Natural killer cell (primary cell): ENCODE results near the gene OSBP. TPM values are rescaled to one million over a fixed set of nuclear protein-coding genes. Genes with fewer than 3 reads are reported as not detected.
A peak's percentile ranks its signal among the peaks of the same experiment; 100 is the strongest.

Experiments
- ATAC-seq, 3 donors: fragments of 150-1000 bp in 2 of 3; fragments of 200-7000 bp in 1 of 3; cut with Tn5 transposase; 1 replicate in 1 of 3; 2 replicates in 2 of 3; pipeline ENCODE4 v1.10.0; 2021; ENCODE audit warnings: mild to moderate bottlenecking in 2 of 3, moderate library complexity in 2 of 3
- DNase-seq, 2 donors: peaks; one replicate each; pipeline versions ENCODE4 v3.0.0 to v3.0.0-alpha.2; 2013 to 2021; ENCODE audit warnings: mixed read lengths in 1 of 2
- H3K27ac ChIP-seq: one replicate; pipeline ENCODE4 v1.5.1; 2013; ENCODE audit warnings: mild to moderate bottlenecking, low read length
- H3K27me3 ChIP-seq: one replicate; pipeline ENCODE4 v1.6.1; 2013; ENCODE audit warnings: low read length; ENCODE audit not compliant: control insufficient read depth, insufficient read depth
- H3K36me3 ChIP-seq: one replicate; pipeline ENCODE4 v1.6.1; 2013; ENCODE audit warnings: low read length; ENCODE audit not compliant: control insufficient read depth, insufficient read depth
- H3K4me1 ChIP-seq: one replicate; pipeline ENCODE4 v1.6.1; 2013; ENCODE audit warnings: low read length; ENCODE audit not compliant: control insufficient read depth, insufficient read depth
- H3K4me3 ChIP-seq: one replicate; pipeline ENCODE4 v1.5.1; 2013; ENCODE audit warnings: low read length
- H3K9me3 ChIP-seq: one replicate; pipeline ENCODE4 v1.6.1; 2013; ENCODE audit warnings: low read length; ENCODE audit not compliant: control insufficient read depth, insufficient read depth
- H3K27ac Mint-ChIP-seq, 2 donors: one replicate each; pipeline ENCODE4 v1.8.0; 2022; ENCODE audit warnings: mild to moderate bottlenecking in 2 of 2, mixed read lengths in 2 of 2, moderate library complexity in 1 of 2
- H3K27me3 Mint-ChIP-seq, 2 donors: one replicate each; pipeline ENCODE4 v1.8.0; 2022; ENCODE audit warnings: low read depth in 2 of 2, mixed read lengths in 2 of 2
- H3K36me3 Mint-ChIP-seq: one replicate; pipeline ENCODE4 v1.8.0; 2022; ENCODE audit warnings: mixed read lengths
- H3K4me1 Mint-ChIP-seq, 2 donors: one replicate each; pipeline ENCODE4 v1.8.0; 2022; ENCODE audit warnings: mixed read lengths in 2 of 2
- H3K4me3 Mint-ChIP-seq: one replicate; pipeline ENCODE4 v1.8.0; 2022; ENCODE audit warnings: mild to moderate bottlenecking, moderate library complexity, mixed read lengths
- H3K9me3 Mint-ChIP-seq, 2 donors: one replicate each; pipeline ENCODE4 v1.8.0; 2022; ENCODE audit warnings: mixed read lengths in 2 of 2
- WGBS: methylation state at CpG from one replicate; pipeline ENCODE4 v1.1.7; 2013; ENCODE audit warnings: missing lambda C conversion rate; ENCODE audit not compliant: insufficient coverage; 5-methylcytosine and 5-hydroxymethylcytosine counted together
- intact Hi-C: fragments of 100-400 bp; cut with micrococcal nuclease; formaldehyde crosslinking; loops from one replicate; pipeline ENCODE4 v1.14.2; 2022
- total RNA-seq, 4 donors: library from RNA; stranded (reverse); fragments of 120-200 nt in 1 of 4; gene quantifications; one replicate each; pipeline versions ENCODE4 v1.2.3 to v1.2.4, GENCODE V29; 2013 to 2022
- TF ChIP-seq, protein P1 (sequence below): fragments of 200-600 bp; IDR thresholded peaks from one replicate; pipeline ENCODE4 v1.8.0; 2022; ENCODE audit warnings: antibody characterized with exemption

The OSBP gene
- total RNA-seq, 3 donors from 2014 or later (not counting 1 experiment from before 2014, with no cell fraction given) = 40.5 to 58.5 (median 51.3) TPM

DNA sequence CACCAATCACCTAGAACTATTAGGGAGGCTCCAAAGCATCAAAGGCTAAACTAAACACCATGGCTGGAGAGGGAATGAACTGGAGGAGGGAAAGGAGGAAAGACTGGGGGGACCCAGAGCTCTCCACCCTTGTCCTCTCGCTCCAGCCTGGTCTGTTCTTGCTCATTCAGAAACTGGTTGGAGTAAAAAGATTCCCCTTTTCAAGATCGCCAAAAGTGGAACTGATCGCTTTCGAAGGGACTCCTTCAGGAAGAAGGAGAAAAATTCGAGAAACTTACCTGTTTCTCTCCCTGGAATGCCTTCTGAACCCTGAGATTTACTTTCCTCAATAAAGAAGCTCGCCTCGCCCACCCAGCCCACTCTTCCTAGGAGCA lies 57.3 kb downstream of the OSBP start:
- H3K4me3 ChIP-seq = no peak overlapping the region
- H3K9me3 ChIP-seq = no peaks in the 10 kb centered on the region
- no peaks in the 10 kb centered on the region for H3K9me3 Mint-ChIP-seq
- no peaks in the 10 kb centered on the region for H3K36me3 ChIP-seq
- DNase-seq (no peak), ATAC-seq (no peak)
- no peak overlapping the region for H3K27ac Mint-ChIP-seq
- no peak overlapping the region for H3K27ac ChIP-seq
- intact Hi-C loops = loop anchor here (10.0 kb wide), 1 partner anchor 247 kb away; no protein-coding TSS in a partner anchor
- H3K27me3 ChIP-seq = no peaks in the 10 kb centered on the region
- H3K4me1 Mint-ChIP-seq = peaks cover 45 to 51% of the 10 kb centered on the region in 2 donors
- no peaks in the 10 kb centered on the region for H3K36me3 Mint-ChIP-seq
- H3K4me3 Mint-ChIP-seq = peak overlapping the region; percentile 85
- H3K4me1 ChIP-seq = peaks cover 42% of the 10 kb centered on the region
- TF ChIP-seq, protein P1, sequence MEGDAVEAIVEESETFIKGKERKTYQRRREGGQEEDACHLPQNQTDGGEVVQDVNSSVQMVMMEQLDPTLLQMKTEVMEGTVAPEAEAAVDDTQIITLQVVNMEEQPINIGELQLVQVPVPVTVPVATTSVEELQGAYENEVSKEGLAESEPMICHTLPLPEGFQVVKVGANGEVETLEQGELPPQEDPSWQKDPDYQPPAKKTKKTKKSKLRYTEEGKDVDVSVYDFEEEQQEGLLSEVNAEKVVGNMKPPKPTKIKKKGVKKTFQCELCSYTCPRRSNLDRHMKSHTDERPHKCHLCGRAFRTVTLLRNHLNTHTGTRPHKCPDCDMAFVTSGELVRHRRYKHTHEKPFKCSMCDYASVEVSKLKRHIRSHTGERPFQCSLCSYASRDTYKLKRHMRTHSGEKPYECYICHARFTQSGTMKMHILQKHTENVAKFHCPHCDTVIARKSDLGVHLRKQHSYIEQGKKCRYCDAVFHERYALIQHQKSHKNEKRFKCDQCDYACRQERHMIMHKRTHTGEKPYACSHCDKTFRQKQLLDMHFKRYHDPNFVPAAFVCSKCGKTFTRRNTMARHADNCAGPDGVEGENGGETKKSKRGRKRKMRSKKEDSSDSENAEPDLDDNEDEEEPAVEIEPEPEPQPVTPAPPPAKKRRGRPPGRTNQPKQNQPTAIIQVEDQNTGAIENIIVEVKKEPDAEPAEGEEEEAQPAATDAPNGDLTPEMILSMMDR = no peak
- peaks cover 11 to 20% of the 10 kb centered on the region in 2 donors for H3K27me3 Mint-ChIP-seq
- 76% methylated on average over 7 of the region's 7 CpGs for WGBS

DNA sequence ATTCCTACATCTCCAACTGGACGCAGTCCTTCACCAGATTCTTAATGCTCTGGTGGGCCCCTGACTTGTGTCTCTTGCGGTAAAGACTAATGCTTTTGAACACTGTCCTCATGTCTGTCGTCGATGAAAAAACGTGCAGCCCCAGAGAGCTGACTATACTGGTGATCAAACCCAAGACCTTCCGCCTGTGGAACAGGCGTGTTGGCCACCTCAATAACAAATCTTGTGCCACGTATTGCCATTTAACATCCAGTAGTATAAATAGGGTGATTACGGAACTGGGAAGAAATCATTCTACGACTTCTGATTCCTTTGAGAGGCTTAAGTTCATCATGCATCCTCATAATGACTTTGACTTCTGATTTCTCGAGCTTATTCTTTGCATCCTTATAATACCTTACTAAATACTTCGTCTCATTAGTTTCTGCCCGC lies 58.6 kb downstream of the OSBP start:
- Mint-ChIP-seq H3K4me3 (peak overlapping the region; percentile 85), H3K27ac (peak overlapping the region in 1 of 2 donors; percentile 80), H3K27me3 (peaks cover 11 to 20% of the 10 kb centered on the region in 2 donors), H3K36me3 (no peaks in the 10 kb centered on the region), H3K9me3 (no peaks in the 10 kb centered on the region), H3K4me1 (peaks cover 45 to 51% of the 10 kb centered on the region in 2 donors)
- Histone ChIP-seq H3K4me1 (peaks cover 42% of the 10 kb centered on the region), H3K36me3 (no peaks in the 10 kb centered on the region), H3K27ac (no peak overlapping the region), H3K9me3 (no peaks in the 10 kb centered on the region), H3K27me3 (no peaks in the 10 kb centered on the region), H3K4me3 (no peak overlapping the region)
- intact Hi-C loops = loop anchor here (10.0 kb wide), 1 partner anchor 248 kb away; no protein-coding TSS in a partner anchor
- DNase-seq (peak in 1 of 2 donors; percentile 48), ATAC-seq (no peak)
- TF ChIP-seq, protein P1 = no peak
- WGBS = 14% methylated on average over 9 of the region's 13 CpGs

DNA sequence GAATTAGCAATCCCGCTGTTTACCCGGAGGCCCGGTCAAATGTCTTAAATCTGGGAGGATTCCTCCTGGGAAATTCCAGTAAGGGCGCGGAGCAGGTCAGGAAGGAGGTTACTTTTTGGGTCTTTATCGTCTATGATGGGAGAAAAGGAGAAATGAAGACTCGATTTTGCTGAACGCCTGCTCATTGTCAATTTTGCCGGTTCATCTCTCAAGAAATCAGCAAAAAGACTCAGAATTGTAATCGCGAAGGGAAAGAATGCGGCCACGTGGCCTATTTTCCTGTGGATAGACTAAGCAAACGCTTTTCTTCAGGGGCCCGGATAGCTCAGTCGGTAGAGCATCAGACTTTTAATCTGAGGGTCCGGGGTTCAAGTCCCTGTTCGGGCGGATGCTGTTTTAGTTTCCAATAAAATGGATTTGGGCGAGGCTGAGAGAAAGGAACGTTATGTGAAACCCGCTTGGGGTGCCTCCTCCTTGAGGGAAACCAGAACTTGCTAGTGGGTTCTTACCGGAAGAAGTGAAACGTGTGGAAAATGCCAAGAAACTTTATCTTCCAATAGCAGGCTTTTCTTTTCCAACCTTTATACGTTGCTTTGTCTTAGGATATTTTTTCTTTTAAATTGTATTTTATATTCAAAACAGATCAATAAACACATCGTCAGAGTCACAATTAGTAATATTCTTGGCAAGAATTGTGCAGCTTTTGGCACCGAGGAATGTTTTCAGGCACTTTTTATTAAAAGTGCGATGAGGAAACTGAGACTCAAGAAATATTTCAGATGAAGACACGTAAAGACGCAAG lies 59.3 kb downstream of the OSBP start:
- 8% methylated on average over 28 of the region's 30 CpGs for WGBS
- Histone ChIP-seq H3K27ac (no peak overlapping the region), H3K27me3 (no peaks in the 10 kb centered on the region), H3K9me3 (no peaks in the 10 kb centered on the region), H3K4me3 (peak overlapping the region; percentile 19), H3K4me1 (peaks cover 39% of the 10 kb centered on the region), H3K36me3 (no peaks in the 10 kb centered on the region)
- intact Hi-C loops = loop anchor here (10.0 kb wide), 1 partner anchor 248 kb away; no protein-coding TSS in a partner anchor
- peak in 1 of 3 donors; percentile 20 for ATAC-seq
- Mint-ChIP-seq H3K36me3 (no peaks in the 10 kb centered on the region), H3K4me1 (peaks cover 46 to 48% of the 10 kb centered on the region in 2 donors), H3K9me3 (no peaks in the 10 kb centered on the region), H3K27ac (peak overlapping the region; percentile 8 to 80), H3K27me3 (peaks cover 11 to 20% of the 10 kb centered on the region in 2 donors), H3K4me3 (peak overlapping the region; percentile 85)
- TF ChIP-seq, protein P1 = no peak
- peak; percentile 34 to 78 for DNase-seq
